ENCODE data around the gene CLUH.
A peak's percentile ranks its signal among the peaks of the same experiment; 100 is the strongest.

The CLUH gene

DNA sequence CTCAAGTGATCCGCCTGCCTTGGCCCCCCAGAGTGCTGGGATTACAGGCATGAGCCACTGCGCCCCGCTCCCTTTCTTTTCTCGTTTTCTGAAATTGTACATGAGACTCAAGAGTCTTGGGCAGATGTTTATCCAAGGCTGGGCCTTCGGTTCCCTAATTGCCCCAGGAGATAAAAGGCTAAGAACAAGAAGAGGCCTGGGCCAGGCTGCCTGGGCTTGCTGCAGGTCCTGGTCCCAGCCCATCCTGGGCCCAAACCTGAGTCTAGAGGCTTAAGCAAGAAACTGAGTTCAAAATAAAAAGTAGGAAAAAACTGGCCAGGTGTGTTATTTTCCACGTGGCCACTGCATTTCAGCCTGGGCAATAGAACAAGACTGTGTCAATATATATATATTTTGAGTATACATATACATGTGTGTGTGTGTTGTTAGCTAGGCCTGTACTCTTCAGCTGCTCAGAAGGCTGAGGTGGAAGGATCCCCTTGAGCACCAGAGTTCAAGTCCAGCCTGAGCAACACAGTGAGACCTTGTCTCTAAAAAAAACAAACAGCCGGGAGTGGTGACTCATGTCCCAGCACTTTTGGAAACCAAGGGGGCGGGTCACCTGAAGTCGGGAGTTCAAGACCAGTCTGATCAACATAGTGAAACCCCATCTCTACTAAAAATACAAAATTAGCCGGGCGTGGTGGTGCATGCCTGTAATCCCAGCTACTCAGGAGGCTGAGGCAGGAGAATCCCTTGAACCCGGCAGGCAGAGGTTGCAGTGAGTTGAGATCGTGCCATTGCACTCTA is 6.8 kb upstream of the CLUH start:
- H3K27ac ChIP-seq: no peak overlapping the region
- TF ChIP-seq ZFX (IDR thresholded peaks at IDR 0.05; ENCODE audit: borderline replicate concordance): no peak
- TF ChIP-seq, protein P1, sequence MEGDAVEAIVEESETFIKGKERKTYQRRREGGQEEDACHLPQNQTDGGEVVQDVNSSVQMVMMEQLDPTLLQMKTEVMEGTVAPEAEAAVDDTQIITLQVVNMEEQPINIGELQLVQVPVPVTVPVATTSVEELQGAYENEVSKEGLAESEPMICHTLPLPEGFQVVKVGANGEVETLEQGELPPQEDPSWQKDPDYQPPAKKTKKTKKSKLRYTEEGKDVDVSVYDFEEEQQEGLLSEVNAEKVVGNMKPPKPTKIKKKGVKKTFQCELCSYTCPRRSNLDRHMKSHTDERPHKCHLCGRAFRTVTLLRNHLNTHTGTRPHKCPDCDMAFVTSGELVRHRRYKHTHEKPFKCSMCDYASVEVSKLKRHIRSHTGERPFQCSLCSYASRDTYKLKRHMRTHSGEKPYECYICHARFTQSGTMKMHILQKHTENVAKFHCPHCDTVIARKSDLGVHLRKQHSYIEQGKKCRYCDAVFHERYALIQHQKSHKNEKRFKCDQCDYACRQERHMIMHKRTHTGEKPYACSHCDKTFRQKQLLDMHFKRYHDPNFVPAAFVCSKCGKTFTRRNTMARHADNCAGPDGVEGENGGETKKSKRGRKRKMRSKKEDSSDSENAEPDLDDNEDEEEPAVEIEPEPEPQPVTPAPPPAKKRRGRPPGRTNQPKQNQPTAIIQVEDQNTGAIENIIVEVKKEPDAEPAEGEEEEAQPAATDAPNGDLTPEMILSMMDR (IDR thresholded peaks at IDR 0.05): no peak

DNA sequence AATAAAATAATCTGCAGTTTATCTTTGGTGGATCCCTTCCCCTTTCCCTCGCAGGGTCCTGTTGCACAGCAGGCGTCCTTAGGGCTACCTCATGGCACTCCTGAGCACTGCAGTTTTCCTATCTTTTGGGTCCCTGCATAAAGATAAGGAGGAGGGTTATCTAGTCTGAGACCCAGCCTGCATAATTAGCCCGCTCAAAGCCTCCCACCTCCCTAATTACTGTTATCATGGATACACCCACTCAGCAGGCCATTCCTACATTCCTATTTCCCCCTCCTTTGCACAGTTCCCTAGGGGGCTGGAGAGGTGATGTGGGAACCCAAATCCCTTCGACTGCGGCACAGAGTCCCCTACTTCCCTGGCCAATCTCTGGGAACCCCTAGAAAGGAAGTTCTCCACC is 5.1 kb upstream of the CLUH start:
- H3K27ac ChIP-seq: no peak overlapping the region
- no peak for TF ChIP-seq ZFX (IDR thresholded peaks at IDR 0.05; ENCODE audit: borderline replicate concordance)
- TF ChIP-seq, protein P1 (IDR thresholded peaks at IDR 0.05): no peak

DNA sequence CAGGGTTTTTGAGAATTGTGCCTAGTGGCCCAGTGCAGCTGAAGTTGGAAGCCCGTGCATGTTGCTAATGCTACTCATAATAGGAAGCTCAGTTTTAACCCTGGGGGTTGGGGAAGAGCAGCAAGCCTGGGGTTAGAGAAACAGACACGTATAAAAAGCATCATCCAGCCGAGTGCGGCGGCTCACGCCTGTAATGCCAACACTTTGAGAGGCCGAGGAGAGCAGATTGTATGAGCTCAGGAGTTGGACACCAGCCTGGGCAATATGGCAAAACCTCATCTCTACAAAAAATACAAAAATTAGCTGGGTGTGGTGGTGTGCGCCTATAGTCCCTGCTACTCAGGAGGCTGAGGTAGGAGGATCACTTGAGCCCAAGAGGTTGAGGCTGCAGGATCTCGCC is 2.3 kb upstream of the CLUH start:
- no peak overlapping the region for H3K27ac ChIP-seq
- TF ChIP-seq, protein P1 (IDR thresholded peaks at IDR 0.05): no peak
- TF ChIP-seq ZFX (IDR thresholded peaks at IDR 0.05; ENCODE audit: borderline replicate concordance): no peak

DNA sequence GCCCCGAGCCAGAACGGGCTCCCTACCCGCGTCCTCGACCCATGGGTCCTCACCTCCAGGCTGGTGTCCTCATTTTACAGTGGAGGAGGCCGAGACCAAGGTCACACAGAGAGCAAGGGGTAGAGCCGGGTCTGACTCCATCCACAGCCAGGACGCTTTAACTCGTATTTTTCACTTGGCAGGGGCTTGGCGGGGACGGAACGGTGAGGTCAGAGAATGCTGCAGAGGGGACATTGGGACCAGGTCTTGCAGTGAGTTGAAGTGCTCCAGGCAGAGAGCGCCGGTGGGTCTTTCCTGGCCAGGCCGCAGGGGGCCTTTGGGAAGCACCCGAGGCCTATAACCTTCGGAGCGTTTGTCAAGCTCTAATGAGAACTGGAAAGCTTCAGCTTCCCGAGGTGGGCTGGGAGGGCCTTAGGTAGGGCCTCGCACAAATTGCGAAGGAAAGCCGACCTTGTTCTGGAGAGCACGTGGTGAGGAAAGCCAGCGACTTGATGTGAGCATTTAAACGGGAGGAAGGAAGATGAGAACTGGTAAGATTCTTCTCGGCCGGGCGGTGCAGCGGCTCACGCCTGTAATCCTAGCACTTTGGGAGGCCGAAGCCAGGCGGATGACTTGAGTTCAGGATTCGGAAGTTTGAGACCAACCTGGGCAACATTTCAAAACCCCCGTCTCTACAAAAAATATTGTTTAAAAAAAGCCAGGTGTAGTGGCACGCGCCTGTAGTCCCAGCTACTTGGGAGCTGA is 908 bp upstream of the CLUH start:
- peak overlapping the region; percentile 85 for H3K27ac ChIP-seq
- TF ChIP-seq, protein P1 (IDR thresholded peaks at IDR 0.05): no peak
- TF ChIP-seq ZFX (IDR thresholded peaks at IDR 0.05; ENCODE audit: borderline replicate concordance): no peak

DNA sequence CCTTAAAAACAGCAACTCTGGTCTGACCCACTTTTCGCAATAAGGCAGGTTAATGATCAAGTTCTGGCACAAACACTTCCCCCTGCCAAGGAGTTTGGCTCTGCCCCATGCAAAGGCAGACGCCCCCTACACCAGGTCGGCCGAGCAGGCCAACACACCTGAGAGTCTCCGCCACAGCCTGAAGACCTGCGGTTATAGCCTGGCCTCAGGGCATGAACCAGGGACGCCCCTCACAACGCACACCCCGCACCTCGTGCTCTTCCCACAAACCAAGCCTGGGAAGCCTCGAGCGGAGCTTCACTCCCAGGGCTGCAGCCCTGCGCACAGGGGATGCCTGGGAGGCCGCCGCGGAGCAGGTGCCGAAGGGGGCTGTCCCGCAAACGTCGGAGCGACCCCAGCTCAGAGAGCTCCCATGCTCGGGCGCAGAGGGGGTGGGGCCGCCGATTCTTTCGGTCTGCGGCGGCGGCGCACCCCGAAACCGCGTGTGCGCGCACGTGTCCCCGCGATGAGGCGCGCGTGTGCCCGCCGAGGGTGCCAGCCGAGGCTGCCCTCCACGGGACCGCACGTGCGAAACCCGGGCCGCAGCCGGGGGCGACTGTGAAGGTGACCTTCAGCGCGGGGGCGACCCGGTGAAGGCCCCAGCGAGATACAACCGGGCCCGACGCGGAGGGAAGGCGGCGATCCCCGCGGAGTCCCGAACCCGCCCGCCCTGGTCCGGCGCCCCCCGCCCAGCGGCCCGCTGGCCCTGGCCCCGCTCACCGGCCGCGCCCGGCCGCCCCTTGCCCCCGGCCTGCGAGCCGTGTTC is 559 bp downstream of the CLUH start:
- peak overlapping the region; percentile 85 for H3K27ac ChIP-seq
- no peak for TF ChIP-seq ZFX (IDR thresholded peaks at IDR 0.05; ENCODE audit: borderline replicate concordance)
- TF ChIP-seq, protein P1 (IDR thresholded peaks at IDR 0.05): no peak

DNA sequence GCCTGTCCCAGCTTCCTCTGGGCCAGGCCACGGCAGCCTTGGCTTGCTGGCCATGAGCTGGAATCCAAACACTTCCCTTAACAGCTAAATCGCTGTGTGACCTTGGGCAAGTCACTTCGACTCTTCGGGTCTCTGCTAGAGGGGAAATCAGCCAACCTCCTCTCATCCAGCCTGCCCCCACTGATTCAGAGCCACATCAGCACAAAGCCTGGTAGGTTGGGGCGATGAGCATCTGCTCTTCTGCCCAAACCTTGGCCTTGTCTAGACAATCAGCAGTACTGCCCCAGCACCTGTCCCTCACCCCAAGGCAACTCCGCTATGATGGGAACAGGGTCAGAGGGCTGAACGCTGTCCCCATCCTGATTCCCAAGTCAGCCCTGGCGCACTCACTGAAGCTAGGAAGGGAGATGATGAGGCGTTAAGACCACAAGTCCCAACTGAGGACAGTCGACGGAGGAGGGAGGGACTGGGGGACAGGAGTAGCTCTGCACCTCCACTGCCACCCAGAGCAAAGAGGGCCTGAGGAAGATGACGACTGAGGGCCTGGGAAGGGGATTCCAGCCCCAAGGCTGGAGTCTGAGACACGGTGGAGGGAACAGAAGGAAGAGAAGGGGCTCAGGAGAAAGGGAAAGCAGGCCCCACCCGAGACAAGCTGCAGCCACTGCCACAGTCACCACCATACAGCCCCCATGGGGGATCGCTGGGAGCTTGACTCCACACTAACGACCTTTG is 1.3 kb downstream of the CLUH start:
- TF ChIP-seq, protein P1 (IDR thresholded peaks at IDR 0.05): no peak
- no peak for TF ChIP-seq ZFX (IDR thresholded peaks at IDR 0.05; ENCODE audit: borderline replicate concordance)
- peak overlapping the region; percentile 85 for H3K27ac ChIP-seq

Measured in 22Rv1 (cell line).